CD4-positive, alpha-beta T cell treated with Interferon gamma for 1 hour (primary cell): ENCODE measurements around the gene TBCD.
"Not testable (repeated sequence)": the region's sequence is repeated elsewhere in the genome, so short reads cannot be mapped to it uniquely, and the experiment has no call there.

Source experiments
- DNase-seq: peaks from one replicate; pipeline ENCODE4 v3.0.0-alpha.2; 2020

The TBCD gene

DNA sequence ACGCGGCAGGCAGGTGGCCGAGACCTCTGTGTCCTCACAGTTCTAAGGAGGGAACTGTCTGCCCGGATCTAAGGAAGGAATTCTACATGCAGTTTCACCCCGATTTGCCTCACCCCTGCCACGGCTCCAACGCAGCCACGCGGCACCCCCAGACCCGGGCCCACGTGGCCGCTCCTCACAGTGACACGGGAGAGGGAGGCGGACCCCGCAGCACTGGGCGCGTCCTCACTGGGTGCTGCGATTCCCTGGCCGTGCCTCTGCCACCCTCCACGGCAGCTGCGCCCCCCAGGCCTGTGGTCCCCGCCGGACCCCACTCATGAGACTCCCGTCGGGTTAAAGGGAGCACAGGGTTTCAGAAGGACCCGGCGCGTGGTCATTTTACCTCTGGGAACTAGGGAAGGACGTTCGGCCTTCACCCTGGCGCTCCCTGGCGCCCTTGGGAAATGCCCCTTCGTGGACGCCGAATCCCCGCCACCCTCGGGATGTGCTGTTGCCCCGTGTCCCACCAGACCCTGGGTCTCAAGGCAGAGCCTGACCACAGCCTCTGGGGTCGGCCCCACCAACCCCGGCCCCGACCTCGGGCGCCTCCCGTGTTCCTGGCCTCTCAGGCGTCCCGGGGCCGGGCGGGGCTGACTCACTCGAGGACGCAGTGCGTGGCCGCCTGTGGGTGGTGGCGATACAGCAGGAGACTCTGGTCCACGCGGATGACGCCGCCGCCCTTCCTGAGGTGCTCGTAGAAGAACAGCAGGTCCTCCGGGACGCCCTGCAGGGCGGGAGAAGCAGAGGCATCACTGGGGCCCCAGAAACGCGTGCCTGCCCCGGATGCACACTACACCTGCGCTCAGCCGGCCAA is 208.8 kb downstream of the TBCD start:
- no peak for DNase-seq

DNA sequence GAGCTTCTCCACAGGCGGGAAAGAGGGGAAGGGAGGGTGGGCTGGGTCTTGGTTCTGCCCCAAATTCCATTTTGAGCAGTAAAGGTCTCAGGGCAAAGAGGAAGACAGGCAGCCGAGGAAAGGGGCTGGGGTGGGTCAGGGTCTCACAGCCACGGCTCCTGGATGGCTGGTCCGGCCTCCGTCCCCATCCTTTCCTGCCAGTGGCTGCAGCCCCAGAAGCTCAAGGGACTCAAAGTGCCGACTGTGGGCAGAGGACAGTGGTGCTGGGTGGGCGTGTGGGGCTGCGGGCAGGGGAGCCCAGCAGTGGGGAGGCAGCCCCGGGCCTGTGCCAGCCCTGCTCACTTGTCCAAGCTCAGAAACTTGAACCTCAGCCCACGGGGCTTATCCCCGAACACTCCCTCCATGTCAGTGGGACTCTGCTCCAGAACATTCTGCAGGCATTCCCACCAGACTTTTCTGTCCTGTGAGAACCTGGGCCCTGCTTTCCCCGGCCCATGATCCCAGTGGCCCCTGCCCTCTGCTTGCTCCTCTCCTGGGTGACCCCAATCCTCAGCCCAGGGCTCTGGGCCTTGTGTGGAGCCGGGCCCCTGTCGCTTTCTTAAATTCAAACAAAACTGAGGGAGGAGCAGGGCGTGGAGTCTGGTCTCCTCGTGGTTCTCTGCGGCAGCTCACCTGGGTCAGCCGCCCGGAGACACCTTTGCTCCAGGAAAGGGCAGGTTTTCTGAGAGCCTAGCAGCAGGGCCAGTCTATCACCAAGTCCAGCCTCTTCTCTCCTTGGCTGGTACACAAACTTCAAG is 209.7 kb downstream of the TBCD start:
- DNase-seq: no peak

- no peak for DNase-seq
Observed at GRCh38 chr17:82962163-82962720, 210.4 kb downstream of the TBCD start.

GRCh38 chr17:82963104-82963950 is 211.5 kb downstream of the TBCD start:
- DNase-seq: peak; percentile 64

- not testable (repeated sequence) for DNase-seq
Observed at GRCh38 chr17:82964451-82964850, 212.6 kb downstream of the TBCD start.

- no peak for DNase-seq
Observed at GRCh38 chr17:82964851-82965341, 213.0 kb downstream of the TBCD start.

DNA sequence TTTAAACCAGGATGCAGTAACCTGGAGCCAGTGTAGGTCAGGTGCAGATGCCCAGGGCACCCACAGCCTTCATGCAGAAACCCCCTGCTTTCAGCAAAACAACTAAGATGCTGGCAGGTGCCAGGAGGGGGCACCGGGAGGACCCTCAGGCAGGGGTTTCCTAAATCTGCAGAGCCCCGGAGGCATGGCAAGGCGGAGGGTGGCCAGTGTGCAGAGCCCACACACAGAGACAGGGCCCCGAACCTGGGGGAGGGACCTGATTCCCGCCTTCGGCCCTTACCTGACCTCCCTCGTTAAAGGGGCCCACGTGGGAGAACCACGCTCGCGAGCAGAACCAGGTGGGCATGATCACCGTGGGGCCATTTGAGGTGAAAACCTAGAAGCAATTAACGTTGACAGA is 213.5 kb downstream of the TBCD start:
- no peak for DNase-seq

- no peak for DNase-seq
Observed at GRCh38 chr17:82966415-82966814, 214.6 kb downstream of the TBCD start.

DNA sequence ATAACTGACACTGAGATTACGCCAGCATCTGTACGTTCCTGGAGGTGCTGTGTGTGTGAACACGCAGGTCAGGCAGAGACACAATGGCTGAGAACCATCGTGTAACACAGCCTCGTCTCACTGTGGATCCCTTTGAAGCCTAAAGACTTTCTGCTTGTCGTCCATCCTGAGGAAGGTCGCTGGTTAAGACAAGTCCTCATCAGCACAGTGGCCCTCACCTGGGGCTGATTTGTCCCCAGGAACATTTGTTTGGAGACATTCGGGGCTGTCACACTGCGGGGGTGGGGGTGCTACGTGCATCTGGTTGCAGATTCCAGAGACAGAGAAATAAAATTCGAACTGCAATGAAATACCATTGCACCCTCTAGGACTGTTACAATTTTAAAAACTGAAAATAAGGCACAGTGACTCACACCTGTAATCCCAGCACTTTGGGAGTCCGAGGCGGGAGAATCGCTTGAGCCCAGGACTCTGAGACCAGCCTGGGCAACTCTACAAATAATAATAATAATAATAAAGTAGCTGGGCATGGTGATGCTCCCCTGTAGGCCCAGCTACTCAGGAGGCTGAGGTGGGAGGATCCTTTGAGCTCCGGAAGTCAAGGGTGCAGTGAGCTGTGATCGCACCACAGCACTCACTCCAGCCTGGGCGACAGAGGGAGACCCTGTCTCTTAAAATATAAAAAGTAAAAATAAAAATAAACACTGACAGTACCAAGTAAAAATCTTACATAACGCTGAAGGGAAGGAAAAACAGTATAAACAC is 215.6 kb downstream of the TBCD start:
- no peak for DNase-seq

DNA sequence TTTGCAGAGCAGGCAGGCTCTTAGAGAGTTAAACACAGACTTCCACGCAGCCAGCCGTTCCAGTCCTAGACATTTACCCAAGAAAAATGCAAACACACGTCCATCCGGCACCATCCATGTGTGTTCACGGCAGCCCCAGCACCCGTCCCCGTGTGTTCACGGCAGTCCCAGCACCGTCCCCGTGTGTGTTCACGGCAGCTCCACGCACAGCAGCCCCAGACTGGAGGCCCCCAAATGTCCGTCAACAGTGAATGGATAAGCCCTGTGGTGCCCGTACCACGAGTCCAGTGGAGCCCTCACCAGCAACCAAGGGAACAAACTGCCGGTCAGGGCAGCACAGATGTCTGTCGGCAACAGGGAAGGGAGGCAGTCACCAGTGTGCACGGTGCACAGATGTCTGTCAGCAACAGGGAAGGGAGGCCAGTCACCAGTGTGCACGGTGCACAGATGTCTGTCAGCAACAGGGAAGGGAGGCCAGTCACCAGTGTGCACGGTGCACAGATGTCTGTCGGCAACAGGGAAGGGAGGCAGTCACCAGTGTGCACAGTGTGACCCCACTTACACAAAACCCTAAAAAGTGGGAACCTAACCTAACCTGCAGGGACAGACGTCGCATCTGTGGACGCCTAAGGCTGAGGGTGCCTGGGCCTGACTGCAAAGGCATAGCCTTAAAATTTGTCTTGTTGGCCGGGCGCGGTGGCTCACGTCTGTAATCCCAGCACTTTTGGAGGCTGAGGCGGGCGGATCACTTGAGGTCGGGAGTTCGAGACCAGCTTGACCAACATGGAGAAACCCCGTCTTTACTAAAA is 216.4 kb downstream of the TBCD start:
- DNase-seq: not testable (repeated sequence)

DNA sequence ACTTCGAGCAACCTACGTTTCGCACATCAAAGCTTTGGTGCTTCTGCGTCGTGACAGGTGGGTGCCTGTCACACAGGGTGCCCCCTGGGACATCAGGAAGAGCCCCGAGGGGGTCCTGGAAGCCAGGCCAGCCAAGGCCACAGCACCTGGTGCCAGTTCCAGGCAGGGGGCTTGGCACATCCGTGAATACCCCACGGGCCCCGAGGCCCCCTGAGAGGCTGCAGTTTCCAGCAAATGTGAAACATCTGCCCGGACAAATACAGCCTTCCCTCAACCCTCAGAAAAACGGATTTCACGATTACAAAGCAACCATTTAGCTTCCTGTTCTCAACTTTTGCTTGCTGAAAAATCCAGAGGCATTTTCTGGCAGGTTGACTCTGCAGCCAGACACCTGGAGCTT is 218.2 kb downstream of the TBCD start:
- DNase-seq: no peak

- DNase-seq: no peak
Observed at GRCh38 chr17:82970818-82971590, 219.1 kb downstream of the TBCD start.

GRCh38 chr17:82972836-82973372 is 221.0 kb downstream of the TBCD start:
- no peak for DNase-seq

- DNase-seq: no peak
Observed at GRCh38 chr17:82973456-82974135, 221.7 kb downstream of the TBCD start.

- DNase-seq: no peak
Observed at GRCh38 chr17:82974136-82974952, 222.5 kb downstream of the TBCD start.

- no peak for DNase-seq
Observed at GRCh38 chr17:82976982-82977488, 225.2 kb downstream of the TBCD start.

- no peak for DNase-seq
Observed at GRCh38 chr17:82977606-82978005, 225.7 kb downstream of the TBCD start.

GRCh38 chr17:82978765-82979349 is 227.0 kb downstream of the TBCD start:
- peak; percentile 45 for DNase-seq
